MM.1S (cell line): Measurements from ENCODE around the gene AHRR.

Experiments
- EZH2 ChIP-seq: fragments of 300-600 bp; sonication (generic); optimal IDR thresholded peaks from 2 replicates; pipeline ENCODE3; 2017; ENCODE audit warnings: low read depth, mild to moderate bottlenecking, antibody characterized with exemption, low read length, mixed read lengths
- EZH2phosphoT487 ChIP-seq: fragments of 300-600 bp; sonication (generic); IDR thresholded peaks from 2 replicates; pipeline ENCODE4 v1.6.1; 2018; ENCODE audit warnings: antibody characterized with exemption, low read length
- TF ChIP-seq, protein P1 (sequence below): fragments of 300-600 bp; sonication (generic); IDR thresholded peaks from 2 replicates; pipeline ENCODE4 v1.5.1; 2016; ENCODE audit warnings: antibody characterized with exemption, low read length, mixed read lengths

DNA sequence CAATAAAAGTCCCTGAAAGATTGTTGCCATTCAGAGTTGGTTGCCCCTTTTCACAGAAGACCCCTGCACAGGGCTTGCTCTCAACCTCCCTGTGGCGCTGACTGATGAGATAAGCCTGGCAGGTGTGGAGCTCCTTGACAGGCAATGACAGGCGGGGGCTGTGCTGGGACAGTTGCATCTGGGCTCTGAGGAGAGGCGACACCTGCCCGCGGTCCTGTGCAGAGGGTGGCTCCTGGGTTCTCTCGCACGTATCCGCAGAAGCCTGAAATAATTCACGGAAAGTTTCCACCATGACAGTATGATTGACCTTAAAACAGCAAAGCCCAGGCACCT, 101.7 kb downstream of the AHRR start:
- TF ChIP-seq, protein P1, sequence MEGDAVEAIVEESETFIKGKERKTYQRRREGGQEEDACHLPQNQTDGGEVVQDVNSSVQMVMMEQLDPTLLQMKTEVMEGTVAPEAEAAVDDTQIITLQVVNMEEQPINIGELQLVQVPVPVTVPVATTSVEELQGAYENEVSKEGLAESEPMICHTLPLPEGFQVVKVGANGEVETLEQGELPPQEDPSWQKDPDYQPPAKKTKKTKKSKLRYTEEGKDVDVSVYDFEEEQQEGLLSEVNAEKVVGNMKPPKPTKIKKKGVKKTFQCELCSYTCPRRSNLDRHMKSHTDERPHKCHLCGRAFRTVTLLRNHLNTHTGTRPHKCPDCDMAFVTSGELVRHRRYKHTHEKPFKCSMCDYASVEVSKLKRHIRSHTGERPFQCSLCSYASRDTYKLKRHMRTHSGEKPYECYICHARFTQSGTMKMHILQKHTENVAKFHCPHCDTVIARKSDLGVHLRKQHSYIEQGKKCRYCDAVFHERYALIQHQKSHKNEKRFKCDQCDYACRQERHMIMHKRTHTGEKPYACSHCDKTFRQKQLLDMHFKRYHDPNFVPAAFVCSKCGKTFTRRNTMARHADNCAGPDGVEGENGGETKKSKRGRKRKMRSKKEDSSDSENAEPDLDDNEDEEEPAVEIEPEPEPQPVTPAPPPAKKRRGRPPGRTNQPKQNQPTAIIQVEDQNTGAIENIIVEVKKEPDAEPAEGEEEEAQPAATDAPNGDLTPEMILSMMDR: no peak
- TF ChIP-seq EZH2phosphoT487: no peak
- TF ChIP-seq EZH2: no peak
